HPDE6-E6E7 (cell line): ENCODE measurements around the gene GLB1L.

Experiments
- DNase-seq: peaks from one replicate; pipeline ENCODE4 v3.0.0; 2011; ENCODE audit warnings: missing footprints; ENCODE audit errors: extremely low spot score

Gene GLB1L

DNA sequence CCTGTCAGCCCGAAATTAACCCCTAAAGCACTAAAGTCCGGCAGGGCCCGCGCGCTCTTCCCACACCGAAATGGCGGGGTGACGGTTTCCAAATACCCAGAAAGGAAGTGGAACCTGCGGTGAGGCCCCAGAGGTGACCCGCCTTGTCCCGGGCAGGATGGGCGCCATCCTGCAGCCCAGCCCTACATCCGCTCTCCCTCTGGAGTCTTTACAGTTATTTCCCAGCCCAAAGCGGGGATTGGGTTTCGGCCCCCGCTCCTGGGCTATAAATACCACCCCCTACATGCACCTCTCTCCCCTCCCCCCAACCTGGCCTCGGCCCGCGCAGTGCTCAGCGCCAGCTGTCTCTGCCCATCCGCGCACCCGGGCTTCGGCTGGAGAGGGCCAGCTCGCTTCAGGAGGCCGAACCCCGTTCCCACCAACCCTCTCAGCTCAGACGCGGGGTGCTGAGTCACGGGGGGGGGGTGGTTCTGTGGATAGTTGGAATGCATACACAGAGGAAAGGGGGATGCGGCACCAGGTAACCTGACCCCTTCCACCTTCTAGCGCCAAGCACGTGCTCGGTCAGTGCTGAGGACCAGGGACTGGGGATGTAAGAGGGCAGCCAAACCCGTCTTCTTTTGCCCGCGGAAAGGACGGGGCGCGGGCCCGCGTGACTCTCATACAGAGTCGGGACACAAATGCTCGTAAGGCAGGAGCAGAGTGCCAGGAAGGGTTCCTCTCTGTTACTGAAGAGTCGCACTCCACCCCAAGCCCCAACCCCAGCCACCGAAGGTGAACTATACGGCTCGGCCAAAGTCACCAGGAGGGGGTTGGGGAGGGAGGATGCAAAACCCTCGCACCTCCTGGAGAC lies 7.9 kb upstream of the GLB1L start, which contains the start of gene TUBA4B:
TUBA4B (plus strand) TSS at position 344 of the 853 bp plus-strand sequence; CDS start at position 509, 165 bp downstream.
- DNase-seq: no peak

DNA sequence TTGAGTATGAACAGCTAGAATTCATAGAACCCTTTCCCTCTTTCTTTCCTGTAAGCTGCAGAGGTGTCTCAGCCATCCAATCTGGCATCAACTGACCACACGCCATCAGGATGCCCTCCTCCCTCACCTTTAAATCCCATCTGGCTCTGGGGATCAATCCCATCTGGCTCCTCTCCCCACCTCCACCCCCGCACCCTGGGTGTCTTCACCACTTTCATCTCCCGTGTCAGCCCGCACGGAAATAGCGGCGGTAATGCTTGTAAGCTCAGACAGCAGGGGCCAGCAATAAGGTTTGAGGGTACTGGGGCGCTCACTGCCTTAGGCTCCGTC lies 7.3 kb upstream of the GLB1L start:
- DNase-seq: no peak

DNA sequence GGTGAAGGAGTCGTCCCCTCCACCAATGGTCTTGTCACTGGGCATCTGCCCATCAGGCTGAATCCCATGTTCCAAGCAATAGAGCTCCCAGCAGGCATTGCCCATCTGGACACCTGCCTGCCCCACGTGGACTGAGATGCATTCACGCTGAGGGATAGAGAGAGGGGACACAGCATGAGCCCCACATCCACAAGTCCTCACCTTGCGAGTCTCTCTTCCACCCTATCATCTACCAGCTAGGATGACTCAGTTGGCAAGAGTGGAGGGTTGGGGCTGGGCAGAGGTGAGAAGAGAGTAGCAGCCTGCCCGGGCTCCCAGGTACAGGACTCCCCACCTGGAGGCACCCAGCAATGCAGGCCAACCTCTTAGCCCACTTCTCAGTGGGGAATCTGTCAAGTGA lies 6.8 kb upstream of the GLB1L start:
- no peak for DNase-seq

DNA sequence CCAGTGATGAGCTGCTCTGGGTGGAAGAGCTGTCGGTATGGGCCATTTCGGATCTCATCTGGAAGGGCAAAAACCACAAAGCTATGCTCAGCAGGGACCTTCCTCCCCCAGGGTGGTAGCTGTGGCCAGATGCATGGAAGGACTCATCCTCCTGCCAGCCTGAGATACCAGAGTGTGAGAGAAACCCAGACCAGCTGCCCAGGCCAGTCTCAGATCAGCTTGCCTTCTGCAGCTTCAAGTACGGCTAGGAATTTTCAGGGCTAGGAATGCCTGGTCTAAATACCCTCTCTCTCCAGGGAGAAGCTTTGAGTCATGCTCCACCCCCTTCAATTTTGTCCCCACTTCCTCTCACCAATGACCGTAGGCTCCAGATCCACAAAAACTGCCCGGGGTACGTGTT lies 6.4 kb upstream of the GLB1L start:
- DNase-seq: no peak

DNA sequence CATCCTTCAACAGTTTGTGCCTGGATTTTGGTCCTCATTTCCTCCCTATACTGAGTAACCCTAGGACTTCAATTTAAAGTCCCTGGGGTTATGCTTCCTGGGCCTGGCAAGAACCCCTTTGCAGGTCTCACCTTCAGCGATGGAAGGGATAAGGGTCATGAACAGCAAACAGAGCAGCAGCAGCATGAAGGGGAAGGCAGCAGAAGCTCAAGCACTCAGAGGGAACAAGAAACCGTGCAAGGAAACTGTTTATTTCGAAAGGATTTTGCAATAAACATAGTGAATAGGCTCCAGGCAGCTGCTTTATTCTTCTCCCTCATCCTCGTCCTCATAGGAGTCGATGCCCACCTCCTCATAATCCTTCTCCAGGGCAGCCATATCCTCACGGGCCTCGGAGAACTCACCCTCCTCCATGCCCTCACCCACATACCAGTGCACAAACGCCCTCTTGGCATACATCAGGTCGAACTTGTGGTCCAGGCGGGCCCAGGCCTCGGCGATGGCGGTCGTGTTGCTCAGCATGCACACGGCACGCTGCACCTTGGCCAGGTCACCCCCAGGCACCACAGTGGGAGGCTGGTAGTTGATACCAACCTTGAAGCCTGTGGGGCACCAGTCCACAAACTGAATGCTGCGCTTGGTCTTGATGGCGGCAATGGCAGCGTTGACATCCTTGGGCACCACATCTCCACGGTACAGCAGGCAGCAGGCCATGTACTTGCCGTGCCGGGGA lies 5.0 kb upstream of the GLB1L start:
- no peak for DNase-seq

DNA sequence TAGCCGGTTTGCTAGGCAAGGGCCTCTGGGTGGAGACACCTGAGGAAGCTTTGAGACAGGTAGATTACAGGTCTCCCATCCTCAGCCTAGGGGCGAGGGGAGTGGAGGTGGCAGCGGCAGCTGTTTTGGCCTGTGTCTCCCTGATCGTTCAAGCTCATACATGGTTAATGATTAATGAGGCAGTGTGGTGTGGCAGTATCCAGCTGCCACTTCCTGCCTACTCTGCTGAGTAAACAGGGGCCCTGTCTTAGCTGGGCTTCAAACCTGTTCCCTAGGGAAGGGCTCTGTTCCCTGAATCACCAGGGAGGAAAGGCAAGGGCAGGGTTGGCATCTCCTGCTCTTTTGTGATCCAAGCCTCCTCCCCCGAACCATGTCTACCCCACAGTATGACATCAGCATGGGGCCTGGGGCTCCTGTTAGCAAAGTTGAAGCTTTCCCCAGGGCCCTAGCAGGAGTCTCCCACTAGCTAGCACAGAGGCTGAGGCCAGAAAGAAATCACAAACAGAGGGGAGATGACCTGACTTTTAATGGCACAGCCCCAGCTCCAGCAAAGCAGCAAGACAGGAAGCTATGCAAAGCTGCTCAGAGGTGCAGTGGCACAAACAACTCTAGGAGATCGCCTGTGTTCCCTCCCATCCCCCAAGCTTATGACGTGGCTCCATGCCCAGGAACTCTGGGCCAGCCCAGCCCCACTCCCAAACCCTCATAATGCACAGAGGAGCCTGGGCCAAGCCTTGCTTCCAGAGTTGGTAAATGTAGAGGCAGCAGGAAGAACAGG lies 4.1 kb upstream of the GLB1L start:
- DNase-seq: peak; percentile 90

DNA sequence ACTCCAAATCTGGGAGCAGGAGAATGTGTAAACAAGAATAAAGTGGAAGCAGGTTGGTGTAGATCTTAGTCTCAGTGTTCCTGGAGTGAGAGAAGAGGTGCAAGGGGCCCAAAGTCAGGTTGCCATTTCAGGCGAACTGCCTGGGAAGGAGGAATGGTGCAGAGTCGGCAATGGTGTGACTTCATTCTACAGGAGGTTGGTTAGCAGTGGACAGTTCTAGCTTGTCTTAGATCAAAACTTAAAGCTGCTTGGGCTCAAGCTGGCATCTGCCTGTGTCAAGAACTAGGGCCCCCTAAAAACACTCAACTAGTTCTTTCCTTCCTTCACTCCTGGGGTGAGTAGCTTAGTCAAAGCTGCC lies 3.6 kb upstream of the GLB1L start:
- DNase-seq: no peak

DNA sequence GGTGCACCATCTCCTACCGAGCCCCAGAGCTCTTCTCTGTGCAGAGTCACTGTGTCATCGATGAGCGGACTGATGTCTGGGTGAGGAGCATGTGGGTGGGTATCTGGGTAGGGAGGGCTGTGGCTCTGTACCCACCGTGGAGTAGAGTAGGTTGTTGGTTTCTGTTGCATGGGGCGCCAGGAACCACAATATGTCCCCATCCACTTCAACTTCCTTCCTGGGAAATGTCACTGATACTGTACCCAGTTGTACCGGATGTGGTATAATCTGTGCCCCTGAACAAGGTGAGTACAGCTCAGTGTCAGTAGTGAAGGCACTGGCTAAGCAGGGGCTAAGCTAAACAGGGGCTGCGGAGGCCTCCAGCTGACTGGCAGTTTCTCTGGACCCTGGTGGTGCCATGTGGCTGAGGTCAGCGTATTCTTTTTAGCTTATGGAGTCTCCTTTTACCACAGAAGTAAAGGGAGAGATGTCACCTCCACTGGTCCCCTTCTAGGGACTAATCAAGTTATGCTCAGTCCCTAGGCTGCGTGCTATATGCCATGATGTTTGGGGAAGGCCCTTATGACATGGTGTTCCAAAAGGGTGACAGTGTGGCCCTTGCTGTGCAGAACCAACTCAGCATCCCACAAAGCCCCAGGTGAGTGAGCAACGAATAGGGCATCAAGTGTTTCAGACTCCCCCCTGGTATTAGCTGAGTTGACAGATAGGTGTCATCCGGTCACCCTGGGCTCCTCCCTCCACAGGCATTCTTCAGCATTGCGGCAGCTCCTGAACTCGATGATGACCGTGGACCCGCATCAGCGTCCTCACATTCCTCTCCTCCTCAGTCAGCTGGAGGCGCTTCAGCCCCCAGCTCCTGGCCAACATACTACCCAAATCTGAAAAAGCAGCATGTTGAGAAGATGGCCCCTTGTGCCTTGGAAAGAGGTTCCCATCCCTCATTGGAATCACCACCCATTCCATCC lies 2.7 kb upstream of the GLB1L start:
- DNase-seq: no peak

DNA sequence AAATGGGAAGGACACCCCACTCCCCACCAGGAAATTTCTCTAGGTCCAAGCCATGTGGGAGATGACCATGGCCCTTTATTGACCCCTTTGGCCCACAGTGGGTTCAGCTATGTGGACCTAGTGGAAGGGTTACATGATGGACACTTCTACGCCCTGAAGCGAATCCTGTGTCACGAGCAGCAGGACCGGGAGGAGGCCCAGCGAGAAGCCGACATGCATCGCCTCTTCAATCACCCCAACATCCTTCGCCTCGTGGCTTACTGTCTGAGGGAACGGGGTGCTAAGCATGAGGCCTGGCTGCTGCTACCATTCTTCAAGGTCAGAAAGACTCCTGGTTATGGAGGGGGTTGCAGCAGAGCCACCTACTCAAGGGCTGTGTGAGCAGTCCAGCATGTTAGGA lies 1.3 kb upstream of the GLB1L start:
- no peak for DNase-seq

DNA sequence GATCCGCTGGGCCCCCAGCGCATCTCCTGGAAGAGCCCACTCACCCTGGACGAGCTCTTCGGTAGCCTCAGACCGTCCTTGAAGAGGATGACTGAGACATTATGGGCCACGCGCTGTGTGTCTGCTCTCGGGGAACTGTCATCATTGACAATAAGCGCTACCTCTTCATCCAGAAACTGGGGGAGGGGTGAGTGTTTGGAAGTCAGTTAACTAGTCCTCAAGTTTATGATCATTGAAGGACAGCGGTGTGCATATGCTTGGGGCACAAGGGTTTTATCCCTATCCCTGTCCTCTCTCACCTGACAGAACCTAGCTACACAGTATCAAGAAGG lies 621 bp upstream of the GLB1L start:
- no peak for DNase-seq

DNA sequence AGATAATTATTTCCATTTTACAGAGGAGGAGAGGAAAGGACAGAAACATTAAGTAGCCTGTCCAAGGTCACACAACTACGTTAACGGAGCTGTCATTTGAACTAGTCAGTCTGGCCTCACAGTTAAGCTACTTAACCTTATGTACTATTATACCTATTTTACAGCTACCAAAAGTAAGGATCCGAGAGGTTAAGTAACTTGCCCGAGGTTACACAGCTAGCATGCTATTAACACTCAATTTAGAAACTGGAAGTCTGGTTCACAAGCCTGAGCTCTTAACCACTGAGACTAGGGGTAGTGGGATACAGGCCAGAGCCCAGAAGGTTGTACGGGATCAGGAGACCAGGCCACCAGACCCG lies 476 bp downstream of the GLB1L start:
- no peak for DNase-seq

DNA sequence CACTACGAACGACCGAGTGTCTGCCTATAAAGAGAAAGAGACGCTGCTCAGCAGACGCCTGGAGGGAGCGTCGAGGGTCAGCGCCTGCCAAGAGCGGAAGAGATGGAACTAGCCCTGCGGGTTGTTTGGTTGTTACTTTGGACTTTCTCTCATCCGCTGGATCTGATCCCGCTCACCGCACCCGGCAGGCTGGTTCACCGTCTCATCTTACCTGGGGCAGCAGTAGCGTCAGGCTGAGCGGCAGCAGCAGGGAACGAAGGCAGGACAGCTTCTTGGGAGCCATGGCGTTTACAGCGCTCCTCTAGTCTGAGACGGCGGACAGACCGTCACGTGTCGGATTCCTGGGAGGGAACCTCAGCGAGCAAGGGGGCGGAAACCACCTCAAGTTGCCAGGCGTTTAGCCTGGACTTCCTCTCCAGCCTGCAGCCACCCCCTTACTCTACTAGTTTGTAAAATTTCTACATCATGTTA lies 1.9 kb downstream of the GLB1L start:
- DNase-seq: no peak

DNA sequence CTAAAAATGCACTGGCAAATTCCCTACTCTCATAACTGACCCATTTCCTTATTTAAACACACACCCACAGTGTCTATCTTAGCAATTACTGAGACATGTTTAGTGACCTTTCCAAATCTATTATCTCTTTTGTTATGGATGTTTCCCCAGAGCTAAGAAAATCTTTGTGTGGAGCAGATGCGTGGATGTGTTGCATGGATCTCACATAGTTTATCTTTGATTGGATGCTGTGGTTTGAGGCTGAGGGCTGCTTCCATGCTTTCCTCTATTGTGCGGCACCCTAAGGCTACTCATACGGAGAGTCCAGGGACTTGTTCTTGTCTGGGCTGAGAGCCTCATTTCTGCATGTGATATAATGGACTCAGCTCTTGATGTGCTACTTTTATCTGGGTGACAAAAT lies 10.9 kb downstream of the GLB1L start:
- no peak for DNase-seq

DNA sequence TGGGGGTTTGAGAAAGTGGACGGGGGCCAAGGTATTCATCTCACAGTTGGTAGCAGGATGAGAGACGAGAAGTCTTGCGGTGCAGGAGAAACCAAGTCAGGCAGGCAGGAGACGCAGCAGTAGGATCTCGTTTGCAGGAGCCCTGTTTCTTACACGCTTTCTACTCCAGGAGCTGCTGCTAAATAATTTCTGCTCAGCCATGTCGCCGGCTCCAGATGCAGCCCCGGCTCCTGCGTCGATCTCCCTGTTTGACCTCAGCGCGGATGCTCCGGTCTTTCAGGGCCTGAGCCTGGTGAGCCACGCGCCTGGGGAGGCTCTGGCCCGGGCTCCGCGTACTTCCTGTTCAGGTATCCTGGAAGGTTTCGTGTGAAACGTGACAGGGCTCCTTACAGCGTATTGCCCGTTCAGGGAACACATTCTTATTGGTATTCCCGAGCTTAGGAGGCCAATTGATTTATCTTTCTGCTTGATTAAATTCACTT lies 15.1 kb downstream of the GLB1L start:
- no peak for DNase-seq

DNA sequence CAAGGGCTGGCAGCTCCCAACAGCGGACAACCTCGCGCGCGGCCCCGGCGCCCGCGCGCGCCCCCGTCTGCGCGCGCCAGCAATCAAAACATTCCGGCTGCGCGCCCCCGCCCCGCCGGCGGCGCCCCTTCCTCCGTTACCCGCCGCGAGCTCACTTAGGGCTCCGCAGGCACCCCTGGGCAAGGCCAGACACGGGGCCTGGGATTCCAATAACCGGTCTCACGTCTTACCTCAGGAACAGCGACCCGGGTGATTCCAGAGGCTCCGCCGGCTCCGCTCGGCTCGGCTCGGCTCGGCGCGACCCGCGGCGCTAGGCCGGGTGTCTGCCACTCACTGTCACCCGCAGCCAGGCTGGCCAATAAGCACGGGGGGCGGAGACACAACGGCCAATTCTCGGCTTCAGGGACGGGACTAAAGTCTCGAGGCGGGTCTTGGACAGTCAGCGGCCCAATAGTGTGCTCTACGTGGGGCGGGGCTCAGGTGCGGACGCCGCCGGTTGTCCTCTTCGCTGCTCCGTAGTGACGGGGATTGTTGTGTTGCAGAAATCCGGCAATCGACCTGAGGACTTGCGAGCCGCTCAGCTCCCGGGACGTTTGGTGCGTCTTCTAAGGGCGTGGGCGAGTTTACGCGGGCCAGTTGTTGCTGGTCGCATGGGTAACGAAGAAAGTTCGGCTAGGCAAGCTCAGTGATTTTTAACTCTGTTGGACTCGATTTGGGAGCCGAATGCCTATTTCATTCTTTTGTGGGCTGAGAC lies 15.8 kb downstream of the GLB1L start, which contains the start of the genes ANKZF1 and ATG9A:
ANKZF1 (plus strand) TSS at position 502 of the 754 bp plus-strand sequence. CDS start 452 bp downstream, outside the sequence.
ATG9A (minus strand) TSS at position 332 of the 754 bp plus-strand sequence. CDS start 1,612 bp downstream, outside the sequence.
- peak; percentile 99 for DNase-seq

DNA sequence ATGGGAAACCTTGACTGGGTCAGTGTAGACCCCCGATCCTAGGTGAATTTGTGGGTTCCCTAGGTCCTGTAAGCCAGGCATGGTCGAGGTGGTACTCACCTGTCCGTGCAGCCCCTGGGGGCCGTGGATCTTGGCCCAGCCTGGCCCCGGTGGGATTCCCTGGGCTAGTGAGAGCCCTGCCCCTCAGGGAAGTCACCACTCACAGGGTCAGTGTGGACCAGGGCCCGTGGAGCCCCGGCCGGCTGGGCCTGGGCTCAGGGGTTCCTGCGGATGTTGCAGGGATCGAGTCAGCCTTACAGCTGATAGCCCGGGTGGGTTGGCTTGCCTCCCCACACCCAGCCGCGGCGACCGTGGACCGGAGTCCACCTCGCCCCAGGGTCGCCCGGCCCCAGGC lies 16.3 kb downstream of the GLB1L start:
- no peak for DNase-seq

DNA sequence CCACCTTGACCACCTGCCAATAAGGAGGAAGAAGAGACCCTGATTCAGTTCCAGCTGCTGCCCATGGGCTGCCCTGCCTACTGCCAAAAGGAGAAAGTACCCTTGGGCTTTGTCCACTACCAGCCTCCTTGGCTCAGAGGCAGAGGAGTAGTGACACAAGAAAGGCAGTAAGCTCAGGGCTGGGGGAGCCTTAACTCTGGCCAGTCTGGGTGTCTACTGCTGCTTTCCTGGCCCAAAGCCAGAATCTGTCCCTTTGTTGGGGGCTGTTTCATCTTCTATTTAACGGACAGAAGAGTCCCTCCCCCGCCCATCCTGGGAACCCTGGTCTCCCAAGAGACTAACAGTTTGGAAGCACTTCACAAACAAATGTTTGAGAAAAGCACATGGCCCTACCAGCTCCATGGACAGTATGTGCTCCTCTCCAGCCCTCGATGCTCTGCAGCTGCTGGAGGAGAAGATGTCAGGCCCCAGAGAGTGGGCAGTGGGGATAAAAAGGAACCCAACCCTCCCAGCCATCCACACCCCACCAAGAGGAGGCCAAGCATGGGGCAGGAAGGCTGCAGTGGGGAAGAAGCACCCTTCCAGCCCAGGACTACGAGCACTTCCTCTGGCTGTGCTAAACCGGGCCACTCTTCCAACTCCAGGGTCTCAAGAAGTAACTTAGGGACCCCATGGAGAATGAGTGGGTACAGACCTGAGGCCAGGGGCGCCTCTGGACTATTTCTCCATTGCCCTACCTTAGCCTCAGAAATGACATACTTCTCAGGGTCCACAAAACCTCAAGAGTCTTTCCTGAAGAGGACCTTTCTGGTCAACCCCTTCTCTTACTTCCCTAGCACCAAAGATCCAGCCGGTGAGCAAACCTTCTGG lies 17.0 kb downstream of the GLB1L start:
- DNase-seq: no peak

DNA sequence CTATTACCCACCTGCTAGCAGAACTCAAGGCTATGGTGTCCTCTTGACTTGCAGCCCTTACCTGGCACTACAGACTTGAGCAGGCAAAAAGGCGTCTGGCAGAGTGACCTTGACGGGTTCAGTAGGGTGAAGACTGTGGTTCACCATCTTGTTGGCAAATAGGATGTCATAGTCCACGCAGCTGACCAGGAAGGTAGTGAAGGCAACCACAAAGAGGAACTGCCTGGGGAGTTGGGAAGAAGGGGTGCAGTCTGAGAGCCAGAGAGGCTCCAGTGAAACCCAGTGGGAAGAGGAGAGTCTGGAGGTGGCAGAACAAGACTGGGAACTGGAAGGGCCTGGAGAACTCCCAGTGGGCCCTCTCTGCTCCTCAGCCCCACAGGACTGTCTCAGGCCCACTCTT lies 19.9 kb downstream of the GLB1L start:
- no peak for DNase-seq
